IMR-90 (cell line): ENCODE data around the gene SSR4. TPM values are rescaled to one million over a fixed set of nuclear protein-coding genes. Genes with fewer than 3 reads are reported as not detected.
A peak's percentile ranks its signal among the peaks of the same experiment; 100 is the strongest.

ENCODE experiments used
- ATAC-seq: fragments of 200-7000 bp; cut with Tn5 transposase; 2 replicates; pipeline ENCODE4 v1.9.1; 2020; ENCODE audit warnings: low read depth, mild to moderate bottlenecking, moderate library complexity
- BruUV-seq: library from RNA; stranded (reverse); fragments of 400-500 nt; replicated peaks from 2 replicates; lab custom pipeline; 2021; lab: Mats Ljungman, UMichigan
- CTCF ChIA-PET: fragments of 300-600 bp; formaldehyde crosslinking; extraction: SDS; loops from one replicate; lab custom pipeline; 2021; ENCODE audit warnings: antibody characterized with exemption; lab: Yijun Ruan, JAX
- POLR2A ChIA-PET: fragments of 300-600 bp; sonication (Branson Sonifier 250); formaldehyde crosslinking; loops from one replicate; lab custom pipeline; 2022; ENCODE audit warnings: antibody characterized with exemption; ENCODE audit not compliant: unreplicated experiment; lab: Charles Lee
- DNase-seq: peaks from one replicate; pipeline ENCODE4 v3.0.0; 2013
- H2AFZ ChIP-seq: replicated peaks from 2 replicates; pipeline ENCODE3; 2013; ENCODE audit warnings: low read length, mild to moderate bottlenecking; ENCODE audit not compliant: poor library complexity
- H2AK5ac ChIP-seq: 2 replicates; pipeline ENCODE4 v1.6.1; 2013; ENCODE audit warnings: low read depth, low read length, inconsistent platforms
- H2AK9ac ChIP-seq: replicated peaks from 2 replicates; pipeline ENCODE3; 2013; ENCODE audit warnings: mild to moderate bottlenecking, low read depth, low read length, moderate library complexity; ENCODE audit not compliant: poor library complexity
- H2BK120ac ChIP-seq: 2 replicates; pipeline ENCODE4 v1.6.1; 2013; ENCODE audit warnings: low read depth, low read length, inconsistent platforms
- H2BK15ac ChIP-seq: 3 replicates; pipeline ENCODE4 v1.6.1; 2013; ENCODE audit warnings: low read depth, low read length, inconsistent platforms
- H2BK20ac ChIP-seq: 2 replicates; pipeline ENCODE4 v1.6.1; 2013; ENCODE audit warnings: low read depth, mild to moderate bottlenecking, inconsistent platforms, low read length, moderate library complexity
- H2BK5ac ChIP-seq: 2 replicates; pipeline ENCODE4 v1.6.1; 2013; ENCODE audit warnings: mild to moderate bottlenecking, low read depth, low read length, inconsistent platforms; ENCODE audit not compliant: poor library complexity, severe bottlenecking
- H3K14ac ChIP-seq: replicated peaks from 2 replicates; pipeline ENCODE4 v1.6.1; 2013; ENCODE audit warnings: low read depth, low read length, inconsistent platforms
- H3K18ac ChIP-seq: 2 replicates; pipeline ENCODE4 v1.6.1; 2013; ENCODE audit warnings: low read depth, low read length, control low read depth
- H3K23ac ChIP-seq: 2 replicates; pipeline ENCODE4 v1.6.1; 2013; ENCODE audit warnings: low read depth, low read length, inconsistent platforms
- H3K27ac ChIP-seq: 2 replicates; pipeline ENCODE4 v1.5.1; 2013; ENCODE audit warnings: mild to moderate bottlenecking, control low read depth, low read length; ENCODE audit not compliant: insufficient read depth
- H3K27me3 ChIP-seq: 2 replicates; pipeline ENCODE4 v1.6.1; 2013; ENCODE audit warnings: low read length; ENCODE audit not compliant: control insufficient read depth, insufficient read depth
- H3K36me3 ChIP-seq: 2 replicates; pipeline ENCODE4 v1.6.1; 2013; ENCODE audit warnings: low read length, mixed read lengths; ENCODE audit not compliant: control insufficient read depth, insufficient read depth
- H3K4ac ChIP-seq: 2 replicates; pipeline ENCODE4 v1.6.1; 2013; ENCODE audit warnings: low read depth, low read length, inconsistent platforms
- H3K4me1 ChIP-seq: 2 replicates; pipeline ENCODE4 v1.6.1; 2013; ENCODE audit warnings: low read length, mixed read lengths; ENCODE audit not compliant: control insufficient read depth, insufficient read depth
- H3K4me2 ChIP-seq: 2 replicates; pipeline ENCODE4 v1.6.1; 2013; ENCODE audit warnings: low read depth, mild to moderate bottlenecking, control low read depth, low read length, moderate library complexity
- H3K4me3 ChIP-seq: 2 replicates; pipeline ENCODE4 v1.5.1; 2013; ENCODE audit warnings: low read depth, mild to moderate bottlenecking, control low read depth, low read length, moderate library complexity; ENCODE audit not compliant: insufficient read depth
- H3K56ac ChIP-seq: 2 replicates; pipeline ENCODE4 v1.6.1; 2013; ENCODE audit warnings: low read length, inconsistent platforms; ENCODE audit not compliant: insufficient read depth; ENCODE audit errors: extremely low read depth
- H3K79me1 ChIP-seq, 2 experiments: 2 replicates each; pipeline ENCODE4 v1.6.1; 2013; ENCODE audit warnings: low read length in 2 of 2, inconsistent platforms in 1 of 2, low read depth in 1 of 2
- H3K9ac ChIP-seq: 2 replicates; pipeline ENCODE4 v1.6.1; 2013; ENCODE audit warnings: low read depth, low read length, control low read depth
- H3K9me1 ChIP-seq: 2 replicates; pipeline ENCODE4 v1.6.1; 2013; ENCODE audit warnings: low read length, inconsistent platforms; ENCODE audit not compliant: insufficient read depth
- H3K9me3 ChIP-seq: 2 replicates; pipeline ENCODE4 v1.6.1; 2013; ENCODE audit warnings: low read length; ENCODE audit not compliant: control insufficient read depth, insufficient read depth
- H4K20me1 ChIP-seq: 2 replicates; pipeline ENCODE4 v1.6.1; 2013; ENCODE audit warnings: low read length, inconsistent platforms; ENCODE audit not compliant: insufficient read depth
- H4K5ac ChIP-seq: 2 replicates; pipeline ENCODE4 v1.6.1; 2013; ENCODE audit warnings: mild to moderate bottlenecking, low read depth, low read length, control low read depth
- H4K8ac ChIP-seq, 2 experiments: 2 replicates each; pipeline ENCODE4 v1.6.1; 2013; ENCODE audit warnings: low read depth in 2 of 2, low read length in 2 of 2, control low read depth in 1 of 2, inconsistent platforms in 1 of 2
- H4K91ac ChIP-seq: 2 replicates; pipeline ENCODE4 v1.6.1; 2013; ENCODE audit warnings: low read depth, low read length, inconsistent platforms; ENCODE audit not compliant: insufficient read depth
- BHLHE40 ChIP-seq: fragments of 150-350 bp; IDR thresholded peaks from 2 replicates; pipeline ENCODE4 v1.6.1; 2016; ENCODE audit warnings: mild to moderate bottlenecking, low read depth, low read length
- MXI1 ChIP-seq: IDR thresholded peaks from 2 replicates; pipeline ENCODE4 v1.6.1; 2012; ENCODE audit warnings: low read depth, mild to moderate bottlenecking, low read length, moderate library complexity, borderline replicate concordance
- SMC3 ChIP-seq: fragments of 150-350 bp; IDR thresholded peaks from 2 replicates; pipeline ENCODE4 v1.6.1; 2016; ENCODE audit warnings: low read depth, mild to moderate bottlenecking, antibody characterized with exemption, low read length, moderate library complexity
- USF2 ChIP-seq: fragments of 150-350 bp; IDR thresholded peaks from 2 replicates; pipeline ENCODE4 v1.6.1; 2017; ENCODE audit warnings: mild to moderate bottlenecking, antibody characterized with exemption, low read length, low read depth
- WGBS, 2 experiments: methylation state at CpG; one replicate each; pipeline versions ENCODE4 v1.1.5 to v1.1.7; 2013; ENCODE audit warnings: missing lambda C conversion rate in 2 of 2; ENCODE audit not compliant: insufficient read length in 1 of 2; ENCODE audit errors: extremely low coverage in 2 of 2; 5-methylcytosine and 5-hydroxymethylcytosine counted together
- dilution Hi-C: fragments of 300-500 bp; cut with HindIII; formaldehyde crosslinking; loops from one replicate; pipeline ENCODE4 v1.14.3; 2018; ENCODE audit warnings: low sequenced_read_pairs; ENCODE audit not compliant: unreplicated experiment
- in situ Hi-C: fragments of 300-500 bp; cut with MboI; formaldehyde crosslinking; loops from 3 replicates; pipeline ENCODE4 v1.14.3; 2019; ENCODE audit warnings: low sequenced_read_pairs, inconsistent platforms, mixed read lengths
- intact Hi-C: fragments of 100-400 bp; cut with micrococcal nuclease; formaldehyde crosslinking; loops from 2 replicates; pipeline ENCODE4 v1.10.0; 2022
- polyA plus RNA-seq, 3 experiments: library from polyadenylated mRNA; depleted of rRNA; stranded (reverse); fragments of >200 nt; gene quantifications; 2 replicates each; pipeline ENCODE4 v1.2.3, GENCODE V29; 2012; ENCODE audit warnings: low replicate concordance in 1 of 3
- total RNA-seq: library from RNA; depleted of rRNA; stranded (reverse); fragments of >200 nt; gene quantifications from 2 replicates; pipeline ENCODE4 v1.2.3, GENCODE V29; 2012

The SSR4 gene
- total and polyA plus RNA-seq, 2 of the 4 experiments (the other 2 are of a cell fraction) = 141 to 480 TPM

GRCh38 chrX:153802513-153803045 lies 8.1 kb downstream of the SSR4 start:
- Histone ChIP-seq H3K4ac (no peak overlapping the region), H3K18ac (no peak overlapping the region), H2BK20ac (no peak overlapping the region), H2AK5ac (no peak overlapping the region), H3K27me3 (no peaks in the 10 kb centered on the region; the same call in 1 of the 2 replicates), H4K5ac (no peak overlapping the region), H3K9me3 (peaks cover 2% of the 10 kb centered on the region; the same call in 1 of the 2 replicates), H2BK15ac (no peak overlapping the region), H3K9me1 (no peaks in the 10 kb centered on the region), H3K4me1 (no peaks in the 10 kb centered on the region), H4K20me1 (no peaks in the 10 kb centered on the region), H3K36me3 (peaks cover 10% of the 10 kb centered on the region), H3K14ac (no peak overlapping the region), H3K56ac (no peak overlapping the region), H3K79me1 (no peaks in the 10 kb centered on the region), H2AFZ (no peak overlapping the region), H3K4me3 (no peak overlapping the region), H2AK9ac (no peak overlapping the region), H3K9ac (no peak overlapping the region), H4K8ac (no peak overlapping the region), H4K91ac (no peak overlapping the region), H3K23ac (no peak overlapping the region), H2BK5ac (no peak overlapping the region), H2BK120ac (no peak overlapping the region), H3K27ac (no peak overlapping the region), H3K4me2 (no peak overlapping the region)
- DNase-seq (no peak), ATAC-seq (no peak)
- ChIA-PET CTCF (no interaction called here), POLR2A (no interaction called here)
- 54% methylated on average over 5 of the region's 14 CpGs; no CpG with 5 or more reads in 1 of the 2 experiments for WGBS, 2 experiments
- TF ChIP-seq MXI1 = no peak
- 0 out of 2 replicates have a peak, but pooled peaks have one; percentile 14 for TF ChIP-seq BHLHE40
- TF ChIP-seq USF2 = no peak
- no peak for TF ChIP-seq SMC3
- no TSS peak for BruUV-seq
- in situ Hi-C loops (no loop called here), intact Hi-C loops (no loop called here), dilution Hi-C loops (no loop called here)
